ENCODE measurements around the gene GSTK1. TPM values are rescaled to one million over a fixed set of nuclear protein-coding genes. Genes with fewer than 3 reads are reported as not detected.

Gene GSTK1
- total RNA-seq, 1 donor from 2014 or later: 36.0 TPM

DNA sequence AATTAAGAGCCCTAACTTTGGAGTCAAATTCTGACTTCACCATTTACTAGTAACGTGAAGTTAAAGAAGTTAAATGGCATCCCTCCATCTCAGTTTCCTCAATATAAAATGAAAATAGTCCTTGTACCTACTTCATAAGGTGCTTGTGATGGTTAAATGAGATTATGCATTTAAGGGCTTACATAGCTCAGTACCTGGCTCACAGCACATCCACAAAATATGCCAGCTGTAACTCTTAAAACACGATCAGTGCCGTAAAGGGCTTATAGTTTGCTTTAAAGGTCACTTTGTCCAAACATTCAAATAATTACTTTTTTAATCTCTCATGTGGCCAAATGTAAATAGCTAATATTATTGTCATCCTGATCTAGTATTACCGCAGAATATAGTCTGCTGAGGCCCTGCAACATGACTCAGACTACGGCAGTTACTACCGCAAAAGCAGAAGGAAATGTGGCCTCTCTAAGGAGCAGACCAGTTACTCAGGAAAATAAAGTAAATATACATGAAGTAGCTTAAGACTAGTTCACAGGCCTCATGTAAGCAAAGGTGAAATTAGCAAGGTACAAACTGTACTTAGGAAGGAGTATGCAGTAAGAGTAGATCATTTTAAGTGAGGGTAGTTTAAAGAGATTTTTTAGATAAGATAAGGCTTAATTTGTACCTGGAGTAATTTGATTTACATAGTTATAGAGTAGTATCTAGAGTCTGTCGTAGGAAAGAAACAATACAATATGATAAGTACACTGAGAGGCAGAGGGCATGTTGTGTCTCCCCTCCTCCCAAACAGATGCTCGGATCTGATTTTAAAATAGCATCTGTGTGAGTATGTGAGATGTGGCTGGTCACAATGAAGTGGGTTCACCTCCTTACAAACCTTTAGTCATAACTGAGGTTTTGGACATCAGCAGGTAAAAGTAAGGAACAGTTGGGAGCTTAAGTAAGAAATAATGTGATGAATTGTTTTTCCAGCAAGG lies 38.0 kb downstream of the GSTK1 start:
- no peak for DNase-seq

DNA sequence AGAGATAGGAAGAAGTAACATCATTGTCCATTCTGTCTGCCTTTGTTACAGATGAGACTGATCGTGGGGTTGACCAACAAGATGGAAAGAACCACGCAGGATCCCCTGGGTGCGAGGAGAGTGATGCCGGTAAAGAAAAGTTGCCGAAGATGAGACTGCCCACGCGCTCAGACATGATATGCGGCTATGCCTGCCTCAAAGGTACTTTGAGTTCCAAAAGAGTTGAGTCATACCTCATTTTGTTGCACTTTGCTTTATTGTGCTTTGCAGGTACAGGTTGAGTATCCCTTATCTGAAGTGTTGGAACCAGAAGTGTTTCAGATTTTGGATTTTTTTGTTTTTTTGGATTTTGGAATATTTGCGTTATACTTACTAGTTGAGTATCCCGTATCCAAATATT lies 40.5 kb downstream of the GSTK1 start:
- no peak for DNase-seq

DNA sequence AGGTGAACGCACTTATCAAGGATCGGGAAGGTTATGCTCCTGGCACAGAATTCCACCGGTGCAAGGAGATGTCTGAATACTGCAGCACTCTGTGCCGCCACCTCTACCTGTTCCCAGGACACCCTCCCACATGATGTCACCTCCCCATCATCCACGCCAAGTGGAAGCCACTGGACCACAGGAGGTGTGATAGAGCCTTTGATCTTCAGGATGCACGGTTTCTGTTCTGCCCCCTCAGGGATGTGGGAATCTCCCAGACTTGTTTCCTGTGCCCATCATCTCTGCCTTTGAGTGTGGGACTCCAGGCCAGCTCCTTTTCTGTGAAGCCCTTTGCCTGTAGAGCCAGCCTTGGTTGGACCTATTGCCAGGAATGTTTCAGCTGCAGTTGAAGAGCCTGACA lies 41.7 kb downstream of the GSTK1 start:
- DNase-seq: no peak

DNA sequence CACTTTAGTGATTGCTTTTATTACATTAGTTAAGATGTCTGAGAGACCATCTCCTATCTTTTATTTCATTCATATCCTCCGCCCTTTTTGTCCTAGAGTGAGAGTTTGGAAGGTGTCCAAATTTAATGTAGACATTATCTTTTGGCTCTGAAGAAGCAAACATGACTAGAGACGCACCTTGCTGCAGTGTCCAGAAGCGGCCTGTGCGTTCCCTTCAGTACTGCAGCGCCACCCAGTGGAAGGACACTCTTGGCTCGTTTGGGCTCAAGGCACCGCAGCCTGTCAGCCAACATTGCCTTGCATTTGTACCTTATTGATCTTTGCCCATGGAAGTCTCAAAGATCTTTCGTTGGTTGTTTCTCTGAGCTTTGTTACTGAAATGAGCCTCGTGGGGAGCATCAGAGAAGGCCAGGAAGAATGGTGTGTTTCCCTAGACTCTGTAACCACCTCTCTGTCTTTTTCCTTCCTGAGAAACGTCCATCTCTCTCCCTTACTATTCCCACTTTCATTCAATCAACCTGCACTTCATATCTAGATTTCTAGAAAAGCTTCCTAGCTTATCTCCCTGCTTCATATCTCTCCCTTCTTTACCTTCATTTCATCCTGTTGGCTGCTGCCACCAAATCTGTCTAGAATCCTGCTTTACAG lies 42.3 kb downstream of the GSTK1 start:
- peak; percentile 51 for DNase-seq

DNA sequence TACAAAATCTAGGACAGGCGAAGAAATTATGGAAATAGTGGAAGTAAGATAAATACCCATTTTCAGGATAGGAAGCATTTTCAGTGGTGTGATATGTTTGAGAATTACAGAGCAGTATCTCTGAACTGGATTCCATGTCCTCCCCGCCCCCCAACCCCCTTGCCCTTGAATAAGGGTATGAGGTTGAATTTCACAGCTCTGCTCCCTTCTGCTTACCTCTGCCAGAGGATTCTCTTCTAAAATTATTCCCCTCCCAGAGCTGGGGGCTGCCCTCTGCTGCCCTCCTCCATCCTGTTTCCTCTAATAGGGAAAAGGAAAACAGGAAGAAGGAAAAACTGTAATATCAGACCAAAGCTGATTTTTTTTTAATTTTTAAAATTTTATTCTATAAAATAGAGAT lies 45.4 kb downstream of the GSTK1 start:
- no peak for DNase-seq

DNA sequence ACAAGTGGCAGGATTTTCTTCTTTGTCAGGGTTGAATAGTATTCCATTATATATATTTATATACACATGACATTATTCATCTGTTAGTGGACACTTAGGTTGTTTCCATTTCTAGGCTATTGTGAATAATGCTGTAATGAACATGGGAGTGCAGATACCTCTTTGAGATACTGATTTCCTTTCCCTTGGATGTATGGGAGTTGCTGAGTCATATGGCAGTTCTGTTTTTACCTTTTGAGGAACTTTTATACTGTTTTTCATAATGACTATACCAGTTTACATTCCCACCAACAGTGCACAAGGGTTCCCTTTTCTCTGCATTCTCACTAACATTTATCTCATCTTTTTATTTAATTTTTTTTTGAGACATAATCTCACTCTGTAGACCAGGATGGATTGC lies 50.9 kb downstream of the GSTK1 start:
- DNase-seq: no peak

DNA sequence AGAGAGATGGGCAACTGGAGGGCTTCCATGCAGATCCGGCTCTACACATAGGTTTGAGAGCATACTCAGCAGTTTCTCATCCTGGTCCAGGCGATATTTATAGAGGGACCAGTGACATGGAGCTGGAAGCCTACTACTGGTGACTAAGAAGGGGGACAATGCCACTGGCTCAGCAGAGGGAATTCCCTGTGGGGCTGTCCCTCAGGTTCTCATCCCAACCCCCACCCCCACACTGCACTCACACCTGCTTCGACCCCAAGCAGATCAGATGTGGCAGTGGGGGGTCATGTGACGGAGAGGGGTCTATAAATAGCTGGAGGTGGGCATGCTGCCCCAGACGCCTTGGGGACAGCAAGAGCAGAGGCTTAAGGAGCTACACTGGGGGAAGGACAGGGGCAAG lies 52.5 kb downstream of the GSTK1 start, which contains the start of gene CLCN1:
Gene CLCN1 (plus strand): TSS at position 336 of the 400 bp plus-strand sequence. CDS start 102 bp downstream, outside the sequence.
- no peak for DNase-seq

DNA sequence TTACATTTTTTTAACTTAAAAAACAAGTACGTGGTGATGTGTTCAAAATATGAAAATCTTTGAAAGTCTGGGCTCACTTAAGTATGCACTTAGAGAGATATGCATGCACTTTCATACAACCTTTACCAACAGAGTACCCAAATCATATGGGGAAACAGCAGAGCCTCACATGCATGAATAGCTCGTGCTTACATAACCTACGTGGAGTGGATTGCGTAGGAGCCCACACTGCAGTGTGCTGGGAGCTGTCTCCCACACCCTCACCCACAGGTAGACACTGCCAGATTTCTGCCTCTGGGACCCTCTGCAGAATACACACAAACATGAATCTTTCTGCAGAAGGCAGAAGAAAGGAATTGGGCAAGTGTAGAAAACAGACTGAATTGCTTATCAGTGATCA lies 53.3 kb downstream of the GSTK1 start:
- no peak for DNase-seq

DNA sequence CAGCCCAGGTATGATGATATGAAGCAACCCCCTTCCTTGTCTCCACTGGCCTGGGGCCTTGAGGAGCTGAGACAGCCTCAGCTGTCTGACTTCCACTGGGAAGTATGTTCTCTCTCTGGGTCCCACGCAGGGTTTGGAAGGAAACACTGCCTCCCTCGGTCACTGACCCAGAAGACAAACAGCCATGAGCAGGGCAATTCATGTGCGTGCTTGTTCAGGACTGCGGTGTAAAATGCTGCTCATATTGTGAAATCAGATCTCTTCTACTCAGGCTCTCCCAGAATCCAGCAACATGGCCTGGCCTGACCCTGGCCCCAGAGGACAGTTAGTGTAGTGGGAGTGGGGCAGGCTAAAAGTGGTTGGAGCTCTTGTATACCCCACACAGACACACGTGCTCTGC lies 55.4 kb downstream of the GSTK1 start:
- DNase-seq: no peak

Small RNA genes lying within 50 kb of the gene (small RNA-seq; reads per million reads assigned to genes)
- gene AC073342.3 (not detected), gene RN7SL481P (not detected), gene RN7SL535P (not detected)

Other genes with a start within 250 kb of the GSTK1 start
- gene OR9A2, start 236.3 kb upstream of the GSTK1 start, total RNA-seq: 1.1 TPM
- not detected for gene OR6V1, start 211.1 kb upstream of the GSTK1 start, total RNA-seq
- not detected for gene PIP, start 131.4 kb upstream of the GSTK1 start, total RNA-seq
- gene TAS2R39, start 80.0 kb upstream of the GSTK1 start, total RNA-seq: not detected
- gene TAS2R40, start 41.4 kb upstream of the GSTK1 start, total RNA-seq: not detected
- gene TMEM139, start 21.5 kb downstream of the GSTK1 start, total RNA-seq: 0.31 TPM
- 20.7 TPM for gene CASP2, start 24.9 kb downstream of the GSTK1 start, total RNA-seq
- gene CLCN1, start 52.7 kb downstream of the GSTK1 start, total RNA-seq: under 0.01 TPM
- 91.1 TPM for gene FAM131B, start 99.3 kb downstream of the GSTK1 start, total RNA-seq
- 9.4 TPM for gene ZYX, start 117.9 kb downstream of the GSTK1 start, total RNA-seq
- gene EPHA1, start 145.4 kb downstream of the GSTK1 start, total RNA-seq: not detected
- gene TAS2R60, start 180.0 kb downstream of the GSTK1 start, total RNA-seq: not detected
- gene TAS2R41, start 214.4 kb downstream of the GSTK1 start, total RNA-seq: not detected

All from occipital lobe (tissue), 3 donors.